Right lobe of liver (tissue), 4 donors: ENCODE measurements around the gene SLC37A1.

Experiments
- CTCF ChIP-seq, 4 donors: fragments of 200-600 bp in 3 of 4; fragments of 450-650 bp in 1 of 4; IDR thresholded peaks; one replicate each; pipeline versions ENCODE4 v1.5.1 to v1.8.0; 2016 to 2022; ENCODE audit warnings: antibody characterized with exemption in 4 of 4, mild to moderate bottlenecking in 2 of 4
- POLR2A ChIP-seq: fragments of 450-650 bp; IDR thresholded peaks from one replicate; pipeline ENCODE4 v1.6.1; 2017; ENCODE audit warnings: antibody characterized with exemption, mild to moderate bottlenecking
- donor health status: DM: no; HTN: no; CAD: no.
- donor health status: DM: no; HTN: no; CAD: no.
- donor health status: DM: no; HTN: yes; CAD: no.

DNA sequence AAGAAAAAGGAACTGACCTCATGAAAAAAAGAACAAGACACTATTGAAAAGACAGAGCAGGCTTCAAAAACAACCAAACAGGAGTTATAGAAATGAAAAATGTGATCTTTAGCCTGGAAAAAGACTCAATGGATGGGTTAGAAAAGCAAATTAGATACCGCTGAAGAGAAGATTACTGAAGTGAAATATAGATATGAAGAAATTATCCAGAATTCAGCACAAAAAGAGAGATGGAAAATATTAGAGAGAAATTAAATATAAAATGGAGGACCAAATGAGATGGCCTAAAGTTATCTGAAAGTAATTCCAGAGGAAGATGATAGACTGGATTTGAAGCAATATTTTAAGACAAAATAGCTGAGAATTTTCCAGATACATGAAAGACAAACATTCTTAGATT, 63.0 kb downstream of the SLC37A1 start:
- TF ChIP-seq POLR2A (no peak), CTCF (IDR thresholded peaks at IDR 0.05) (no peak)
